Ascending aorta (tissue), 2 donors: ENCODE measurements around the gene ANKH. TPM values are rescaled to one million over a fixed set of nuclear protein-coding genes. Genes with fewer than 3 reads are reported as not detected.
A peak's percentile ranks its signal among the peaks of the same experiment; 100 is the strongest.
"Not testable (repeated sequence)": the region's sequence is repeated elsewhere in the genome, so short reads cannot be mapped to it uniquely, and the experiment has no call there.

Experiments used
- DNase-seq, 2 donors: peaks; one replicate each; pipeline ENCODE4 v3.0.0-alpha.2; 2019; ENCODE audit warnings: low spot score in 2 of 2
- H3K27ac ChIP-seq, 2 donors: fragments of 200-600 bp; sonication (generic); one replicate each; pipeline ENCODE4 v1.5.1; 2016 to 2017; ENCODE audit warnings: mild to moderate bottlenecking in 1 of 2
- H3K27me3 ChIP-seq: fragments of 200-600 bp; sonication (generic); one replicate; pipeline ENCODE4 v1.5.1; 2017
- H3K36me3 ChIP-seq, 2 donors: fragments of 200-600 bp; sonication (generic); one replicate each; pipeline ENCODE4 v1.5.1; 2016
- H3K4me1 ChIP-seq, 2 donors: fragments of 200-600 bp; sonication (generic); one replicate each; pipeline ENCODE4 v1.5.1; 2016 to 2017; ENCODE audit warnings: mild to moderate bottlenecking in 1 of 2
- H3K4me3 ChIP-seq, 2 donors: fragments of 200-600 bp; sonication (generic); one replicate each; pipeline ENCODE4 v1.5.1; 2016 to 2017; ENCODE audit warnings: mild to moderate bottlenecking in 1 of 2
- H3K9me3 ChIP-seq, 2 donors: fragments of 200-600 bp; sonication (generic); one replicate each; pipeline ENCODE4 v1.5.1; 2016
- intact Hi-C: fragments of 100-400 bp; cut with DNase I; formaldehyde crosslinking; loops from one replicate; pipeline ENCODE4 v1.15.1; 2023
- total RNA-seq: library from RNA; depleted of rRNA; stranded (reverse); fragments of >200 nt; gene quantifications from one replicate; pipeline ENCODE4 v1.1.0, GENCODE V29; 2016
- TF ChIP-seq, protein P1 (sequence below), 3 experiments: fragments of 200-600 bp in 2 of 3; fragments of 450-650 bp in 1 of 3; sonication (generic) in 2 of 3; IDR thresholded peaks; one replicate each; pipeline ENCODE4 v1.5.1; 2016 to 2019; ENCODE audit warnings: antibody characterized with exemption in 3 of 3, mild to moderate bottlenecking in 1 of 3, moderate library complexity in 1 of 3

The ANKH gene
- 388 TPM for total RNA-seq

DNA sequence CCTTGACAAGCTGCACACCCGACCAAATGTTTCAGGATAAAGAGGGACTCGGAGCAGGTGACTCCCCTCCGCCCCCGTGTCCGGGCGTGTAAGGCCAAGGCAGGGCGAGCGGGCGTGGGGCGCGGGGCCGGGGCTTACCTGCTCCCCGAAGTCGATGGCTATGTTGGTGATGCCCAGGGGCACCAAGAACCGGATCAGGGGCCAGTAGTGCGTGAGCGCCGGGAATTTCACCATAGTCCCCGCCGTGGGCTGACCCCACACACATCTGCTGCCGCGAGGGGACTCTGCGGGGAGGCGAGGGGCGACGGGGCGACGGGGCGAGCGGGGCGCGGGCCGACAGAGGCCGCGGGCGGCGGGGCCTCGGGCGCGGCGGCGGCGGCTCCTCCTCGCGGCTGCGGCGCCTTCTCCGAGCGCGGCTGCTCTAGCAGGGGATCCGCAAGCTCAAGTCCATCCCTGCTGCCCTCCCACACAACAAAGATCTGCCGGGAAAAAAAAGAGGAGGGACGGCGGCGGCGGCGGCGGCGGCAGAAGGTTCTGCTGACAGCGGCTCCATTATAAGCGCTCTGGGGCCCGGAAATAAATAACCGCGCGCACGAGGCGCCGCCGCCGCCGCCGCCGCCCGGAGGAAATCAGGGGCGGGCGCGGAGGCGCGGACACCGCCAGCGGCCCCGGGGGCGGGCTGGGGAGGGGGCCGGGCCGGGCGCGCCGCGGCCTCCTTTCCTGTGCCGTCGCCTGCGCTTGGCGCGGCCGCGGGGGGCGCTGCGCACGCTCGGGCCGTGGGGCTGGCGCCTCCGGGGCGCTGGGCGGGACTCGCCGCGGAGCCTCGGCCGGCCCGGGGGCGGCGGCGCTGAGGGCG is at the start of gene ANKH:
TSS of gene ANKH (minus strand) at position 565 of the 856 bp plus-strand sequence. CDS start at position 234, 331 bp downstream.
- no peaks in the 10 kb centered on the region for H3K27me3 ChIP-seq
- no peaks in the 10 kb centered on the region for H3K9me3 ChIP-seq
- TF ChIP-seq, protein P1, sequence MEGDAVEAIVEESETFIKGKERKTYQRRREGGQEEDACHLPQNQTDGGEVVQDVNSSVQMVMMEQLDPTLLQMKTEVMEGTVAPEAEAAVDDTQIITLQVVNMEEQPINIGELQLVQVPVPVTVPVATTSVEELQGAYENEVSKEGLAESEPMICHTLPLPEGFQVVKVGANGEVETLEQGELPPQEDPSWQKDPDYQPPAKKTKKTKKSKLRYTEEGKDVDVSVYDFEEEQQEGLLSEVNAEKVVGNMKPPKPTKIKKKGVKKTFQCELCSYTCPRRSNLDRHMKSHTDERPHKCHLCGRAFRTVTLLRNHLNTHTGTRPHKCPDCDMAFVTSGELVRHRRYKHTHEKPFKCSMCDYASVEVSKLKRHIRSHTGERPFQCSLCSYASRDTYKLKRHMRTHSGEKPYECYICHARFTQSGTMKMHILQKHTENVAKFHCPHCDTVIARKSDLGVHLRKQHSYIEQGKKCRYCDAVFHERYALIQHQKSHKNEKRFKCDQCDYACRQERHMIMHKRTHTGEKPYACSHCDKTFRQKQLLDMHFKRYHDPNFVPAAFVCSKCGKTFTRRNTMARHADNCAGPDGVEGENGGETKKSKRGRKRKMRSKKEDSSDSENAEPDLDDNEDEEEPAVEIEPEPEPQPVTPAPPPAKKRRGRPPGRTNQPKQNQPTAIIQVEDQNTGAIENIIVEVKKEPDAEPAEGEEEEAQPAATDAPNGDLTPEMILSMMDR (IDR thresholded peaks at IDR 0.05), result peak in 2 of 3 experiments; percentile 2 to 35
- intact Hi-C loops, result loop anchor here (1.0 to 5.0 kb wide), 5 partner anchors 55 to 189 kb away; no protein-coding TSS in a partner anchor
- no peaks in the 10 kb centered on the region for H3K36me3 ChIP-seq
- no peaks in the 10 kb centered on the region for H3K4me1 ChIP-seq
- H3K4me3 ChIP-seq, result peak within 1 kb of the TSS; percentile 80 to 98
- H3K27ac ChIP-seq, result peak within 1 kb of the TSS; percentile 94 to 100
- DNase-seq, result peak in 1 of 2 donors; percentile 92

DNA sequence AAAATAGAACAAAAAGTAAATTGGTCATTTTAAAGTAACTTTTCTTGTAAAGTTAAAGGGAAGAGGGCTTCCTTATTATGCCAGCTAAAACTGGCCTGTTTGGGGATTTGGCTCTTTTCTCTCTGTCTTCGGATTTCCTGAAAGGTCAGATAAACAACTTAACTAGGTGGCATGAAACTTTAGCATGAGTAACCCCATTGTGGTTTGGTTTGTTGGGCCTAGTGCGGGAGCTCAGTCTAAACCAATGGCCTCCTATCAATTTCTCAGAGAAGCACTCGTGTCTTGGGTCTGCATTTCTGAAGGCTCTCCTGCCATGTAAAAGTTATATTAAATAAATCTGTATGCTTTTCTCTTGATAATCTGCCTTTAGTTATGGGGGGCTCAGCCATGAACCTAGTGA is 48.5 kb upstream of the ANKH start:
- H3K27ac ChIP-seq, result no peak overlapping the region
- no peak overlapping the region for H3K4me3 ChIP-seq
- no peaks in the 10 kb centered on the region for H3K36me3 ChIP-seq
- intact Hi-C loops, result no loop called here
- H3K27me3 ChIP-seq, result no peaks in the 10 kb centered on the region
- DNase-seq, result no peak
- TF ChIP-seq, protein P1 (IDR thresholded peaks at IDR 0.05), result no peak
- H3K9me3 ChIP-seq, result no peaks in the 10 kb centered on the region
- no peaks in the 10 kb centered on the region for H3K4me1 ChIP-seq

DNA sequence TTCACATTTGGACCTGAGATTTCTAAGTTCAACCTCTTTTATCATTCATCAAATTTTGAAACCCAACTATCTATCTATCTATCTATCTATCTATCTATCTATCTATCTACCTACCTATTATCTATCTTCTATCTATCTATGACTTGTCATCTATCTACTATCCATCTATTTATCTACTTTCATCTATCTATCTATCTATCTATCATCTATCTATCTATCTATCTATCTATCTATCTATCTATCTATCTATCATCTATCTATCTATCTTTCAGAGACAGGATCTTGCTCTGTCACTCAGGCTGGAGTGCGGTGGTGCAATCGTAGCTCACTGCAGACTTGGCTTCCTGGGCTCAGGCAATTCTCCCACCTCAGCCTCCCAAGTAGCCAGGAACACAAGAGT is 47.5 kb upstream of the ANKH start:
- H3K27ac ChIP-seq, DNase-seq, H3K27me3 ChIP-seq, H3K4me1 ChIP-seq, intact Hi-C loops, H3K9me3 ChIP-seq, H3K4me3 ChIP-seq, H3K36me3 ChIP-seq: not testable (repeated sequence)

DNA sequence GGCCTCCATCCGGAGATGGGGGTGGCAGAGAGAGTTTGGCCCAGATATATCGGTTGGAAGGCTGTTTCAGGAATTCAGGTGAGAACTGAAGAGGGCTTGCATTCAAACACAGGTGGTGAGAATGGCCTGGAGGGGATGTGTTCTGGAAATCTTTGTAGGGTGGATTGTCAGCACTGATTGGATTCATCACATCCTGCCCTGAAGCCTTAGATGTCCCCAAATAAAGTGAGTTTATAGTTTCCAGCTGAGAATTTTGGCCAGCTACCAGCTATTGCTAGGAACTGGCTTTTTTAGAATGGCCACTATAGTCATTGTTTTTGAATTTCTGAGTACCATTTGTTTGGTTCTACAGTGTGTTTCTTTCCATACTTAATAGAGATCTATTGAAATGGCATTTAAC is 46.1 kb upstream of the ANKH start:
- H3K27ac ChIP-seq, result no peak overlapping the region
- H3K4me1 ChIP-seq, result no peaks in the 10 kb centered on the region
- H3K9me3 ChIP-seq, result no peaks in the 10 kb centered on the region
- H3K27me3 ChIP-seq, result no peaks in the 10 kb centered on the region
- DNase-seq, result no peak
- H3K36me3 ChIP-seq, result no peaks in the 10 kb centered on the region
- TF ChIP-seq, protein P1 (IDR thresholded peaks at IDR 0.05), result no peak
- no peak overlapping the region for H3K4me3 ChIP-seq
- intact Hi-C loops, result no loop called here

DNA sequence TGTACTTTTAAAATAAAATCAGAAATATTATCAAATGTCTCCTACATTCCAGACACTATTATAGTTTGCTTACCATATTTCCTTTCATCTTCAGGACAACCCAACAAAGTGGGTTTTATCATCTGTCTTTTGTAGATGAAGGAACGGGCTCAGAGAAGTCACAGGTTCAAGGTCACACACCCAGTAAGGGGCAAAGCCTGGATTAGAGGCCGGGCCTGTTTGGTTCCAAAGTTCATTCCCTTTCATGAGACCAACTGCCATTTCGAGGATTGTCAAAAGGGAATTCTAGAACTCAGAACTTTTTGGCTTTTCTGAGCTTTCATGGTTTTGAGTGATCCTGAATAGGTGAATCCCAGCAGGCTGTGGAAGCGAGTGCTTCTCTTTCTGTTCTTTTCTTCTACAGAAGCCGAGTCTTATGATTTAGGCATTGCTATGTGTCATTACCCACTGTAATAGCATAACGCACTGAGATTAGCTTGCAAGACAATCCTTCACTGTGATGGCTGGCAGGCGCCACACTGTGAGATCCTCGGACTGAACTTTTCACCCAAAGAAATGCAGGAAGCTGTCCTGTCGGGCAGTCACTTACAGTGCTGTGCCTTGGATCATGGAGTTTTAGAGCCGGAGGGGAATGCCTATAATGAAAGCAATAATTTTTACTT is 43.8 kb upstream of the ANKH start:
- Histone ChIP-seq H3K36me3 (no peaks in the 10 kb centered on the region), H3K27me3 (no peaks in the 10 kb centered on the region), H3K27ac (no peak overlapping the region), H3K4me3 (no peak overlapping the region), H3K9me3 (no peaks in the 10 kb centered on the region), H3K4me1 (no peaks in the 10 kb centered on the region)
- intact Hi-C loops, result no loop called here
- TF ChIP-seq, protein P1 (IDR thresholded peaks at IDR 0.05), result no peak
- DNase-seq, result no peak

DNA sequence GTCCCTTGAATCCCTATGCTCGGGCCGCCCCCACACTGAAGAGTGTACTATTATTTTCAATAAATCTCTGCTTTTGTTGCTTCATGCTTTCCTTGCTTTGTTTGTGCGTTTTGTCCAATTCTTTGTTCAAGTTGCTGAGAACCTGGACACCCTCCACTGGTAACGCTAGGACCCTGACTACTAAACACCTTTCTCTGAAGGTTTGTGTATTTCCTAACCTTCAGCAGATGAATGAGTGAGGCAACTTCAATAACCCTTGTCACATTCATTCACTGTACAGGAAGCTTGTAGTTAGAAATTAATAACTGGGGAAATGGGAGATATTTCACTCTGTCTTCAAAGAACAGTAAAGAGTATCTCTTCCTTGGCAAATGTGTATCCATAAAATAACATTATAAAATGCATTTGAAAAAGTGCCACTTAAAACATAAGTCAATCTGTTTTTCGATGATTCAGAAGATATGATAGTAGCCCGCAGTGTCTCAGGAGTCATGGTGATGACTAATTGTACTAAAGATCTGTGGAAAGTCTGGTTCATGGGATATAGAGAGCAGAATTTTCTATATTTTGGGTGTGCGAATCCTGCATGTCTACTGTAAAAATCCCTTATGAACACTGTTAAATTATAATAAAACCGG is 43.2 kb upstream of the ANKH start:
- no peak for DNase-seq
- Histone ChIP-seq H3K36me3 (no peaks in the 10 kb centered on the region), H3K9me3 (no peaks in the 10 kb centered on the region), H3K27ac (no peak overlapping the region), H3K27me3 (no peaks in the 10 kb centered on the region), H3K4me1 (no peaks in the 10 kb centered on the region), H3K4me3 (no peak overlapping the region)
- intact Hi-C loops, result no loop called here
- TF ChIP-seq, protein P1 (IDR thresholded peaks at IDR 0.05), result no peak
